Endometrium (tissue), 2 donors: ENCODE measurements around the gene PLAAT2.
"Not testable (repeated sequence)": the region's sequence is repeated elsewhere in the genome, so short reads cannot be mapped to it uniquely, and the experiment has no call there.

Source experiments
- FAIRE-seq: peaks from 2 replicates; lab custom pipeline; 2012; peaks lifted over from hg19 to GRCh38; lab: Jason Lieb, UNC
- donor health status: control.
- donor health status: control.

Gene PLAAT2

GRCh38 chr11:63578882-63579281 lies 15.7 kb upstream of the PLAAT2 start:
- not testable (repeated sequence) for FAIRE-seq

GRCh38 chr11:63574856-63575602 lies 11.8 kb upstream of the PLAAT2 start:
- no peak for FAIRE-seq

GRCh38 chr11:63573881-63574855 lies 11.0 kb upstream of the PLAAT2 start:
- peak; percentile 80 for FAIRE-seq

DNA sequence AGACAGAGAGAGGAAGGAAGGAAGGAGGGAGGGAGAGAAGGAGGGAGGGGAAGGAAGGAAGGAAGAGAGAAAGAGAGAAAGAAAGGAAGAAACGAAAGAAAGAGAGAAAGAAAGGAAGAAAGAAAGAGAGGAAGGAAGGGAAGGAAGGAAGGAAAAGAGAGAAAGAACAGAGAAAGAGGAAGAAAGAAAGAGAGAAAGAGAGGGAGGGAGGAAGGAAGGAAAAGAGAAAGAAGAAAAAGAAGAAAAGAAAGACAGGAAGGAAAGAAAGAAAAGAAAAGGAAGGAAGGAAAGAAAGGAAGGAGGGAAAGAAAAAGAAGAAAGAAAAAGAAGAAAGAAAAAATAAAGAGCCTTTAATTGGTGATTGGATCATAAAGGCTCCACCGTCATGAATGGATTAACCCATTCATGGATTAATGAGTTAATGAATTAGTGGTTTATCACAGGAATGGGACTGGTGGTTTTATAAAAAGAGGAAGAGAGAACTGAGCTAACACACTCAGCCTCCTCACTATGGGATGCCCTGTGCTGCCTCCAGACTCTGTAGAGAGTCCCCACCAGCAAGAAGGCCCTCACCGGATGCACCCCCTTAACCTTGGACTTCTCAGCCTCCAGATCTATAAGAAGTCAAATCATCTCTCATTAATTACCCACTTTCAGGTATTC lies 9.0 kb upstream of the PLAAT2 start:
- FAIRE-seq, result no peak

- no peak for FAIRE-seq
These were observed 6.4 kb upstream of the PLAAT2 start for GRCh38 chr11:63569570-63569969.

DNA sequence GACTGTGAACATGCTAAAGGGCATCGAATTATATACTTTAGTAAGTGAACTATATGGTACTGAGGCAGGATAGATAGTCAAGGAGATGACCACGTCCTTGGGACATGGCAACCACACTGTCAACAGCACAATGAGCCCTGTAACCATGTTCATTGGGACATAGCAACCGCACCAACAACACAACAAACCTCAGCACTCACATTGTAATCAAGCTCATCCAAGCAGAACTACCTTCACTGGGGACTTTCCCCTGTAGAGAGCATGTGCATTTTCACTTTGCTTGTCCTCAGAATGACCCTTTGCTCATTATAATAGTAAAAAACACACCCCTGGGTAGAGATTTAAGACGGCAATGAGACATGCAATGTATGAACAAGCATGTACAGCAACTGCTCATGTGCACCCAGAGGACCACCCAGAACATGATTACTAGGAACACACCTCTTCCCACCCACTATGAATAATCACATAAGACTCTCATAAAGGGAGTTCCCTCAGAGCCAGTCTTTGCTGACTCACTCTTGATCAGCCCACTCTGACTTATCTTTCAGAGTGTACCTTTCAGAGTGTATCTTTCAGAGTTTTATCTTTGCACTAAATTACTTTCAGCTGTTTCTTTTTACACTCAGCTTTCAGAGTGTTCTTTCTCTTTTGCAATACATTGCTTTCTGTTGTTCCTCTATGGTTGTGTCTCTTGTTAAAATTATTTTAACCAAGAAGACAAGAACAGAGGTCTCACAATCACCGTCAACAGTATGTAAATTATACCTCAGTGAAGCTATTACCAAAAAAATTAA lies 4.1 kb upstream of the PLAAT2 start:
- FAIRE-seq, result no peak

GRCh38 chr11:63564784-63565350 lies 1.7 kb upstream of the PLAAT2 start:
- FAIRE-seq, result no peak

DNA sequence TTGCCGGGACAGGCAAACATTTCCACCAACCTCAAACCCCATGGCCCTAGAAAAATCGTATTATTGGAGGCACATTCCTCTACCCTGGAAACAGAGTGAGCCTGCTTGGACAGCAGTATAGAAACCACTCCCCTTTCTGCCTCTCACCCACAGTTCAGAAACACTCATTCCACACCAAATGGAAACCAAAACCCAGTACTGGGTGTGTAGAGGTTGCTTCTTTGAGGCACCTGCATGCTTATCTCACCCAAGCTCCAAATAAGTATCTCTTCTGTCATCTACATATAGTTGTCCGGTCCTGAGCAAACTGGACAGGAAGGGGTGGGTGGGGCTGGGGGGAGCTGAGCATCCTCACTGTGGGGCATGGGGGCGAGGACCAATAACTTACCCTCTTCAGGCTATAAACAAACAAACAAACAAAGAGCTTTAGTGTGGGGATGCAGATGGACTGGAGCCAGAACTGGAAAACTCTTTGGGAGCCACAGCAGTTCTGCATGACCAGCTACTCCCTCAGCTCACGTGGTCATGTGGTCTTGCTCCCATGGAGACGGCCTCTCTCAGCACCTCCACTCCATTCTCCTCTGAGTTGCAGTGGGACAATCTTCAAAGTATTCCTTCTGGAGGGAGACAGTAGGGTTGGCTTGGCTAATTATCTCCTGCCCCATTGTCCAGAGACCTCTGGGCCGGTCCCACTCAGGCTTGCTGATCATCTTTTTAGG lies 1.0 kb upstream of the PLAAT2 start:
- FAIRE-seq, result no peak

DNA sequence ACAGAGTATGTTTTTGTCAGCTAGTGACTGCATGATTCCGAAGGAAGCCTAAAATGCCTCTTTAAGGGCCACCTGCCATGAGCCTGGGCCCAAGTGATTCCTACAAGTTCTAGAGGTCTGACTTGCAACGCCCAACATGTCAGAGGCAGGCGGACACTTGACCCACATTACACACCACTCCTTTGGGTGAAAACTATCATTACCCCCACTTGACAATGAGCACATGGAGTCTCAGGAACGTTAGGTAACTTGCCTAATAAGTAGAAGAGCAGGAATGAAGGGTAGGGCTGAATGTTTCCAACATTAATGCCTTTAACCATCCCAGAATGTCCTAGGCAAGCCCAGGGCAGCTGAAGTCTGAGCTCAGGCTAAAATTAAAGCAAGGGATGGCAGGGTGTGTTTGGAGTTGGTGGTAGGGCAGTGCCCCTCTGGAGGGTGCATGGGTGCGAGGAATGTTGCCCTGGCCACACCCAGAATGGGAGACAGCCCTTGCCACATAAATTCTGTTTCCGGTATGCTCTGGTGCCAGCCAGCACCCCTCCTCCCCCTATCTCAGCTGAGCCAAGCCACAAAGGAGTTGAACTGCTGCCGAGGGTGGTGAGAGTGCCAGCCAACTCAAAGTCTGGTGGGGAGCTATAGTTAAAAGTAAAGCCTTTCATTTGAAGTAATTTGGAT lies 2.5 kb downstream of the PLAAT2 start:
- FAIRE-seq, result no peak

- FAIRE-seq, result no peak
These were observed 4.6 kb downstream of the PLAAT2 start for GRCh38 chr11:63558459-63559157.

GRCh38 chr11:63557570-63557969 lies 5.6 kb downstream of the PLAAT2 start:
- no peak for FAIRE-seq

GRCh38 chr11:63556404-63557013 lies 6.7 kb downstream of the PLAAT2 start:
- FAIRE-seq, result no peak

GRCh38 chr11:63554877-63555223 lies 8.3 kb downstream of the PLAAT2 start:
- FAIRE-seq, result no peak

DNA sequence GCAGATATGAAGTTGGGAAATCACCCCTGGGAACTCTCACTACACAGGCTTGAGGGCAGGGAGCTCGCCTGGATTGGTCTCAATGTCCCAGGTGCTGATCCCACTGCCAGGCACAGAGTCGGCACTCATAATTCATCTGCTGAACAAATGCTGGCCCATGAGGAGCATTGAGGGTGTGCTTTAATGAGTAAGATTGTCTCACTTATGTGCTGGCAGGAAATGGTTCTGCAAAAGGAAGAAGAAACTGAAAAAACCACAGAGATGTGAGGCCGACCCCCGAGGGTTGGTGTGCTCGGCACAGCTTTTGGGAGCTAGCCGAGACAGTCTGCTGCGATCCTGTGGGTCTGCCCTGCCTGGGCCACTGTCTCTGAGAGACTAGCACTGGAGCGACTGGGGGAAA lies 9.4 kb downstream of the PLAAT2 start:
- FAIRE-seq, result no peak

DNA sequence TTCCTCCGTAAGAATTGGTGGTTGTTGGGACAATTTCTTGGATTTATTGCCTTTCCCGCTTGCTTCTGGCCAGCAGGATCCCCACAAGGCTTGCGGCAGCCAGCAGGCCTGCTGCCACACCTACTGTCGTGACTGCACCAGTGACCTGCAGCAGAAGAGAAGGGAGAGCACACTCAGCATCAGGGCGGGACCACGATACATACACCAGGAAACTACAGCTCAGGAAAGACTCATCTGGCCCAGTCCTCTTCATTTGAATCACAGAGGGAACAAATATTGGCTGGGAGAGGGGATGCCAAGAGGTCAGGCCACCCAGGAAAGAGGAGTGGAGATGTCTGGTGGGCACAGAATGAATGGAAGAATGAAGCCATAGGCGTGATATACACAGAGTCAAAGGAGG lies 10.3 kb downstream of the PLAAT2 start:
- FAIRE-seq, result no peak

GRCh38 chr11:63551889-63552266 lies 11.3 kb downstream of the PLAAT2 start:
- no peak for FAIRE-seq

DNA sequence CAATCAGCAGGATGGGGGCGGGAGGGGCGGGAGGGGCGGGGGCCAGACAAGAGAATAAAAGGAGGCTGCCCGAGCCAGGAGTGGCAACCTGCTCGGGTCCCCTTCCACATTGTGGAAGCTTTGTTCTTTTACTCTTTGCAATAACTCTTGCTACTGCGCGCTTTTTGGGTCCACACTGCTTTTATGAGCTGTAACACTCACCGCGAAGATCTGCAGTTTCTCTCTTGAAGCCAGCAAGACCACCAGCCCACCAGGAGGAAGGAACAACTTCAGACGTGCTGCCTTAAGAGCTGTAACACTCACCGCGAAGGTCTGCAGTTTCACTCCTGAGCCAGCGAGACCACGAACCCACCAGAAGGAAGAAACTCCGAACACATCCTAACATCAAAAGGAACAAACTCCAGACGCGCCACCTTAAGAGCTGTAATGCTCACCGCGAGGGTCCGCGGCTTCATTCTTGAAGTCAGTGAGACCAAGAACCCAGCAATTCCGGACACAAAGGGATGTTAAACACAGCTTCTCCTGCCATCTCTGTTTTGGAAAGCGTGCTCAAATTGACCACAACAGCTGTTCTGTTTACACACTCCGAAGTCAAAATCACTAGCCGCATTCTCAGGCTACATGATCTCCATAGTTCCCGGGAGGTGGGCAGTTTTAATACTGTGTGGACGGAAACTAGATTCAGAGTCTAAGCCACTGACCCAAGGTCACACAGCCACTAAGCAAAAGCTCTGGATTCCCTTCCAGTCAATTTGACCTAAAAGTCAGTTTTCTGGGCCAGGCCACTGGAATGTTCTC lies 11.9 kb downstream of the PLAAT2 start:
- no peak for FAIRE-seq

DNA sequence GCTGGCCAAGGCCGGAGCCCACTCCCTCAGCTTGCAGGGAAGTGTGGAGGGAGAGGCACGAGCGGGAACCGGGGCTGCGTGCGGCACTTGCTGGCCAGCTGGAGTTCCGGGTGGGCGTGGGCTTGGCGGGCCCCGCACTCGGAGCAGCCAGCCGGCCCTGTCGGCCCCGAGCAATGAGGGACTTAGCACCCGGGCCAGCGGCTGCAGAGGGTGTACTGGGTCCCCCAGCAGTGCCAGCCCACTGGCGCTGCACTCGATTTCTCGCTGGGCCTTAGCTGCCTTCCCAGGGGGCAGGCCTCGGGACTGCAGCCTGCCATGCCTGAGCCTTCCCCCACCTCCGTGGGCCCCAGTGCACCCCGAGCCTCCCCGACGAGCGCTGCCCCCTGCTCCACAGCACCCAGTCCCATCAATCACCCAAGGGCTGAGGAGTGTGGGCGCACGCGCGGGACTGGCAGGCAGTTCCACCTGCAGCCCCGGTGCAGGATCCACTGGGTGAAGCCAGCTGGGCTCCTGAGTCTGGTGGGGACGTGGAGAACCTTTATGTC lies 13.0 kb downstream of the PLAAT2 start:
- not testable (repeated sequence) for FAIRE-seq
